SH-SY5Y (cell line): Measurements from ENCODE around the gene GSG1L.

Experiments used
- GATA2 ChIP-seq: IDR thresholded peaks from 2 replicates; pipeline ENCODE4 v1.6.1; 2011; ENCODE audit warnings: mild to moderate bottlenecking, low read depth, low read length
- GATA3 ChIP-seq: IDR thresholded peaks from 2 replicates; pipeline ENCODE4 v1.6.1; 2011; ENCODE audit warnings: low read depth, mild to moderate bottlenecking, low read length, moderate library complexity

GRCh38 chr16:27852116-27852515, 211.4 kb downstream of the GSG1L start:
- TF ChIP-seq GATA2 (no peak), GATA3 (no peak)
